GM12878 (cell line): ENCODE measurements around the gene CSPG5. TPM values are rescaled to one million over a fixed set of nuclear protein-coding genes. Genes with fewer than 3 reads are reported as not detected.

Experiments used
- ATAC-seq: fragments of 200-7000 bp; cut with Tn5 transposase; 3 replicates; pipeline ENCODE4 v1.9.1; 2020; ENCODE audit warnings: mild to moderate bottlenecking, moderate library complexity
- BruUV-seq: library from RNA; stranded (reverse); fragments of 400-500 nt; replicated peaks from 2 replicates; lab custom pipeline; 2021; lab: Mats Ljungman, UMichigan
- CTCF ChIA-PET: fragments of 300-600 bp; sonication (Branson Sonifier 250); formaldehyde crosslinking; extraction: SDS; loops from one replicate; lab custom pipeline; 2021; ENCODE audit warnings: inconsistent platforms; lab: Yijun Ruan, JAX
- POLR2A ChIA-PET: fragments of 350-600 bp; formaldehyde crosslinking; extraction: SDS; loops from one replicate; lab custom pipeline; 2021; ENCODE audit warnings: inconsistent platforms; lab: Charles Lee
- RAD21 ChIA-PET: fragments of 300-600 bp; sonication (Branson Sonifier 250); formaldehyde crosslinking; loops from one replicate; lab custom pipeline; 2023; ENCODE audit warnings: antibody characterized with exemption; ENCODE audit not compliant: unreplicated experiment; lab: Charles Lee
- SMC1A ChIA-PET: fragments of 300-600 bp; sonication (Branson Sonifier 250); formaldehyde crosslinking; loops from one replicate; lab custom pipeline; 2023; ENCODE audit not compliant: unreplicated experiment, uncharacterized antibody; lab: Charles Lee
- DNase-seq: peaks from one replicate; pipeline ENCODE4 v3.0.0-alpha.2; 2011; ENCODE audit warnings: low read depth, low spot score
- FAIRE-seq: peaks from 3 replicates; lab custom pipeline; 2011; peaks lifted over from hg19 to GRCh38; lab: Jason Lieb, UNC
- H2AFZ ChIP-seq: 2 replicates; pipeline ENCODE4 v1.6.0; 2011; ENCODE audit warnings: low read depth, low read length, control low read depth; ENCODE audit not compliant: control insufficient read depth
- H3K27ac ChIP-seq: 2 replicates; pipeline ENCODE4 v1.5.1; 2011; ENCODE audit warnings: control low read depth; ENCODE audit not compliant: control insufficient read depth, insufficient read depth
- H3K27me3 ChIP-seq, 2 experiments: replicated peaks in 1 of 2; 2 replicates each; pipeline versions ENCODE4 v1.6.0 to v1.6.1; 2011; ENCODE audit warnings: low read length in 1 of 2; ENCODE audit not compliant: control insufficient read depth in 2 of 2, insufficient read depth in 2 of 2
- H3K36me3 ChIP-seq, 2 experiments: 2 replicates each; pipeline ENCODE4 v1.5.1; 2011; ENCODE audit warnings: low read length in 1 of 2; ENCODE audit not compliant: control insufficient read depth in 2 of 2, insufficient read depth in 2 of 2
- H3K4me1 ChIP-seq: 2 replicates; pipeline ENCODE4 v1.6.1; 2011; ENCODE audit warnings: mild to moderate bottlenecking, low read length, moderate library complexity, mixed read lengths; ENCODE audit not compliant: control insufficient read depth, insufficient read depth
- H3K4me2 ChIP-seq: 2 replicates; pipeline ENCODE4 v1.6.0; 2011; ENCODE audit warnings: control low read depth; ENCODE audit not compliant: control insufficient read depth, insufficient read depth
- H3K4me3 ChIP-seq: fragments of 200-600 bp; sonication (generic); 2 replicates; pipeline ENCODE4 v1.5.1; 2016
- H3K79me2 ChIP-seq: 2 replicates; pipeline ENCODE4 v1.6.0; 2011; ENCODE audit warnings: low read length; ENCODE audit not compliant: control insufficient read depth, insufficient read depth
- H3K9ac ChIP-seq: 2 replicates; pipeline ENCODE4 v1.8.0; 2011; ENCODE audit warnings: low read length, control low read depth, mixed read lengths; ENCODE audit not compliant: control insufficient read depth, insufficient read depth
- H3K9me3 ChIP-seq: replicated peaks from 3 replicates; pipeline ENCODE4 v1.5.1; 2011; ENCODE audit warnings: mild to moderate bottlenecking, low read length; ENCODE audit not compliant: control insufficient read depth, insufficient read depth
- H4K20me1 ChIP-seq: 2 replicates; pipeline ENCODE4 v1.6.0; 2011; ENCODE audit not compliant: control insufficient read depth, insufficient read depth
- BRCA1 ChIP-seq: IDR thresholded peaks from 2 replicates; pipeline ENCODE4 v1.6.1; 2011; ENCODE audit warnings: low read depth, low read length, improper control_type of control experiment
- CREB1 ChIP-seq: IDR thresholded peaks from 2 replicates; pipeline ENCODE4 v1.6.1; 2012; ENCODE audit warnings: low read depth, mild to moderate bottlenecking, inconsistent platforms
- FOXK2 ChIP-seq: fragments of 450-650 bp; IDR thresholded peaks from 2 replicates; pipeline ENCODE4 v1.6.1; 2017; ENCODE audit warnings: mild to moderate bottlenecking, moderate library complexity
- NFYB ChIP-seq: IDR thresholded peaks from 2 replicates; pipeline ENCODE4 v1.6.1; 2011; ENCODE audit warnings: low read depth, mild to moderate bottlenecking, low read length, improper control_type of control experiment, moderate library complexity; ENCODE audit not compliant: insufficient read depth
- NR2F1 ChIP-seq: fragments of 450-650 bp; conservative IDR thresholded peaks from 2 replicates; pipeline ENCODE4 v1.6.1; 2017; ENCODE audit warnings: mild to moderate bottlenecking
- WGBS: methylation state at CpG from one replicate; pipeline ENCODE4 v1.1.6; 2016; ENCODE audit warnings: low lambda C conversion rate; ENCODE audit not compliant: insufficient replicate concordance, insufficient coverage; ENCODE audit errors: missing lambda C conversion rate; 5-methylcytosine and 5-hydroxymethylcytosine counted together
- in situ Hi-C: fragments of 300-500 bp; cut with MboI; formaldehyde crosslinking; loops from 9 replicates; pipeline ENCODE4 v1.14.3; 2018; ENCODE audit warnings: mixed read lengths
- intact Hi-C: fragments of 100-400 bp; cut with micrococcal nuclease; formaldehyde crosslinking; loops from one replicate; pipeline ENCODE4 v1.14.2; 2022; ENCODE audit not compliant: unreplicated experiment
- polyA plus RNA-seq, 11 experiments: library from polyadenylated mRNA; depleted of rRNA in 4 of 11; unstranded in 6 of 11; stranded (reverse) in 5 of 11; fragments of >200 nt; fragmentation: Nextera tagmentation in 4 of 11; fragmentation: Illumina TruSeq in 1 of 11; extraction: Ambion mirVana in 4 of 11; extraction: Trizol in 1 of 11; gene quantifications; 1 replicate in 1 of 11; 2 replicates in 10 of 11; pipeline versions ENCODE4 v1.2.1 to v1.2.3, GENCODE V29; 2011 to 2016; ENCODE audit warnings: inconsistent platforms in 2 of 11, missing spikeins in 2 of 11, low read depth in 1 of 11
- total RNA-seq, 4 experiments: library from RNA; depleted of rRNA in 3 of 4; stranded (reverse); fragments of >200 nt in 3 of 4; fragmentation: Illumina TruSeq in 1 of 4; extraction: Trizol in 1 of 4; gene quantifications; 2 replicates each; pipeline versions ENCODE4 v1.2.1 to v1.2.3, GENCODE V29; 2013 to 2021
- TF ChIP-seq, protein P1 (sequence below): fragments of 450-650 bp; IDR thresholded peaks from 2 replicates; pipeline ENCODE4 v1.6.1; 2018; ENCODE audit warnings: borderline replicate concordance, mild to moderate bottlenecking; ENCODE audit not compliant: partially characterized antibody
- TF ChIP-seq, protein P2 (sequence below): fragments of 450-650 bp; IDR thresholded peaks from 2 replicates; pipeline ENCODE4 v1.6.1; 2014; ENCODE audit warnings: mild to moderate bottlenecking
- TF ChIP-seq, protein P3 (sequence below): fragments of 450-650 bp; IDR thresholded peaks from 2 replicates; pipeline ENCODE4 v1.6.1; 2017; ENCODE audit warnings: mild to moderate bottlenecking, moderate library complexity

The CSPG5 gene
- total and polyA plus RNA-seq, 10 of the 15 experiments (the other 5 are each of a cell fraction or from before 2014, with no cell fraction given): 0.08 to 0.17 TPM; not detected in 8

DNA sequence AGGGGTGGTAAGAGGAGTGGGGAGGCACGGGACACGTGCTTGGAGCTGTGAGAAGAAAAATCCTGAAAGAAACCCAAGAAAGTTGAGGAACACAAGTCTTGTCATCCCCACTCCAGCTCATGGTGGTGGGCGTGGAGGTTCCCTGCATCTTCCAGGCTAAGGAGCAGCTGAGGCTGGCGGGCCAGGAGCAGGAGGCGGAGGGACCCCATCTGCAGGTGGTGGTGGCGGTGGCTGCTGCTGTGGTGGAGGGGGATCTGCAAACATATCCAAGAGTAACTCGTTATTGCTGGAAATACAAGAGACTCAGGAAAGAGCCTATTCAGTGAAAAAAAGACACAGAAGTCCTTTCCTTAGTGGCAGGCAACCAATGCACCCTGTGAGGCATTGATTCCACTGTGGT, 9.4 kb upstream of the CSPG5 start:
- Histone ChIP-seq H3K4me3 (no peak overlapping the region), H4K20me1 (no peaks in the 10 kb centered on the region; the same call in 1 of the 2 replicates), H3K79me2 (no peaks in the 10 kb centered on the region), H3K9me3 (no peaks in the 10 kb centered on the region), H3K4me1 (no peaks in the 10 kb centered on the region), H2AFZ (no peak overlapping the region), H3K9ac (no peak overlapping the region), H3K27me3 (no peaks in the 10 kb centered on the region), H3K4me2 (no peak overlapping the region), H3K27ac (no peak overlapping the region), H3K36me3 (peaks cover 16 to 29% of the 10 kb centered on the region in 2 experiments)
- DNase-seq (no peak), ATAC-seq (no peak), FAIRE-seq (no peak)
- intact Hi-C loops (no loop called here), in situ Hi-C loops (no loop called here)
- TF ChIP-seq, protein P1, sequence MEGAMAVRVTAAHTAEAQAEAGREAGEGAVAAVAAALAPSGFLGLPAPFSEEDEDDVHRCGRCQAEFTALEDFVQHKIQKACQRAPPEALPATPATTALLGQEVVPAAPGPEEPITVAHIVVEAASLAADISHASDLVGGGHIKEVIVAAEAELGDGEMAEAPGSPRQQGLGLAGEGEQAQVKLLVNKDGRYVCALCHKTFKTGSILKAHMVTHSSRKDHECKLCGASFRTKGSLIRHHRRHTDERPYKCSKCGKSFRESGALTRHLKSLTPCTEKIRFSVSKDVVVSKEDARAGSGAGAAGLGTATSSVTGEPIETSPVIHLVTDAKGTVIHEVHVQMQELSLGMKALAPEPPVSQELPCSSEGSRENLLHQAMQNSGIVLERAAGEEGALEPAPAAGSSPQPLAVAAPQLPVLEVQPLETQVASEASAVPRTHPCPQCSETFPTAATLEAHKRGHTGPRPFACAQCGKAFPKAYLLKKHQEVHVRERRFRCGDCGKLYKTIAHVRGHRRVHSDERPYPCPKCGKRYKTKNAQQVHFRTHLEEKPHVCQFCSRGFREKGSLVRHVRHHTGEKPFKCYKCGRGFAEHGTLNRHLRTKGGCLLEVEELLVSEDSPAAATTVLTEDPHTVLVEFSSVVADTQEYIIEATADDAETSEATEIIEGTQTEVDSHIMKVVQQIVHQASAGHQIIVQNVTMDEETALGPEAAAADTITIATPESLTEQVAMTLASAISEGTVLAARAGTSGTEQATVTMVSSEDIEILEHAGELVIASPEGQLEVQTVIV: no peak
- CTCF ChIA-PET: interaction anchor here (2.1 kb wide), 1 partner anchor 66 kb away, joined by 5 read pairs; no protein-coding TSS in a partner anchor
- BruUV-seq: no TSS peak
- POLR2A ChIA-PET: no interaction called here
- RAD21 ChIA-PET: no interaction called here
- SMC1A ChIA-PET: interaction anchor here (1.2 kb wide), 1 partner anchor 15 kb away, joined by 3 read pairs; no protein-coding TSS in a partner anchor
- 97% methylated on average over 7 of the region's 7 CpGs for WGBS

DNA sequence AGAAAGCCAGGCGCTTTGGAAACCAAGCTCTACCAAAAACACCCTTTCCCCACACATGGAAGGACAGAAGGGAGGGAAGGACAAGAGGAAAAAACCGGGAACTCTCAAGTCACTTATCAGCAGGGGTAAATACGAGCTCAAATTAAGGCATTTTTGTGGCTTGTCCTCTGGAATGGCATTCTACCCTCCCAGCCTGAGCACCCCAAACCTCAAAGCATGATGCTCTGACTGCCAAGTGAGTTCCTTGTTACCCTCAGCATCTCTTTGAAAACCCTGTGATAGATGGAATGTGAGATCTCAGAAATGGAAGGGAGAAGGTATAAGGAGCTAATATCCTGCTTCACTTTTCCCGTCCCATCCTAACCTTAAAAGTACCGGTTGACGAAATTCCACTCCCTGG, 8.1 kb upstream of the CSPG5 start:
- in situ Hi-C loops: no loop called here
- FAIRE-seq: no peak
- CTCF ChIA-PET: interaction anchor here (0.7 to 2.1 kb wide), 2 partner anchors 64 to 446 kb away, joined by 4 to 5 read pairs; no protein-coding TSS in a partner anchor
- TF ChIP-seq, protein P2, sequence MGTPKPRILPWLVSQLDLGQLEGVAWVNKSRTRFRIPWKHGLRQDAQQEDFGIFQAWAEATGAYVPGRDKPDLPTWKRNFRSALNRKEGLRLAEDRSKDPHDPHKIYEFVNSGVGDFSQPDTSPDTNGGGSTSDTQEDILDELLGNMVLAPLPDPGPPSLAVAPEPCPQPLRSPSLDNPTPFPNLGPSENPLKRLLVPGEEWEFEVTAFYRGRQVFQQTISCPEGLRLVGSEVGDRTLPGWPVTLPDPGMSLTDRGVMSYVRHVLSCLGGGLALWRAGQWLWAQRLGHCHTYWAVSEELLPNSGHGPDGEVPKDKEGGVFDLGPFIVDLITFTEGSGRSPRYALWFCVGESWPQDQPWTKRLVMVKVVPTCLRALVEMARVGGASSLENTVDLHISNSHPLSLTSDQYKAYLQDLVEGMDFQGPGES: no peak
- TF ChIP-seq FOXK2 (no peak), NR2F1 (no peak), CREB1 (no peak), NFYB (no peak), BRCA1 (no peak)
- TF ChIP-seq, protein P3, sequence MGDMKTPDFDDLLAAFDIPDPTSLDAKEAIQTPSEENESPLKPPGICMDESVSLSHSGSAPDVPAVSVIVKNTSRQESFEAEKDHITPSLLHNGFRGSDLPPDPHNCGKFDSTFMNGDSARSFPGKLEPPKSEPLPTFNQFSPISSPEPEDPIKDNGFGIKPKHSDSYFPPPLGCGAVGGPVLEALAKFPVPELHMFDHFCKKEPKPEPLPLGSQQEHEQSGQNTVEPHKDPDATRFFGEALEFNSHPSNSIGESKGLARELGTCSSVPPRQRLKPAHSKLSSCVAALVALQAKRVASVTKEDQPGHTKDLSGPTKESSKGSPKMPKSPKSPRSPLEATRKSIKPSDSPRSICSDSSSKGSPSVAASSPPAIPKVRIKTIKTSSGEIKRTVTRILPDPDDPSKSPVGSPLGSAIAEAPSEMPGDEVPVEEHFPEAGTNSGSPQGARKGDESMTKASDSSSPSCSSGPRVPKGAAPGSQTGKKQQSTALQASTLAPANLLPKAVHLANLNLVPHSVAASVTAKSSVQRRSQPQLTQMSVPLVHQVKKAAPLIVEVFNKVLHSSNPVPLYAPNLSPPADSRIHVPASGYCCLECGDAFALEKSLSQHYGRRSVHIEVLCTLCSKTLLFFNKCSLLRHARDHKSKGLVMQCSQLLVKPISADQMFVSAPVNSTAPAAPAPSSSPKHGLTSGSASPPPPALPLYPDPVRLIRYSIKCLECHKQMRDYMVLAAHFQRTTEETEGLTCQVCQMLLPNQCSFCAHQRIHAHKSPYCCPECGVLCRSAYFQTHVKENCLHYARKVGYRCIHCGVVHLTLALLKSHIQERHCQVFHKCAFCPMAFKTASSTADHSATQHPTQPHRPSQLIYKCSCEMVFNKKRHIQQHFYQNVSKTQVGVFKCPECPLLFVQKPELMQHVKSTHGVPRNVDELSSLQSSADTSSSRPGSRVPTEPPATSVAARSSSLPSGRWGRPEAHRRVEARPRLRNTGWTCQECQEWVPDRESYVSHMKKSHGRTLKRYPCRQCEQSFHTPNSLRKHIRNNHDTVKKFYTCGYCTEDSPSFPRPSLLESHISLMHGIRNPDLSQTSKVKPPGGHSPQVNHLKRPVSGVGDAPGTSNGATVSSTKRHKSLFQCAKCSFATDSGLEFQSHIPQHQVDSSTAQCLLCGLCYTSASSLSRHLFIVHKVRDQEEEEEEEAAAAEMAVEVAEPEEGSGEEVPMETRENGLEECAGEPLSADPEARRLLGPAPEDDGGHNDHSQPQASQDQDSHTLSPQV: no peak

More for the DNA sequence above, 8.1 kb upstream of the CSPG5 start:
- ChIA-PET RAD21 (no interaction called here), POLR2A (no interaction called here), SMC1A (interaction anchor here (0.7 to 1.8 kb wide), 3 partner anchors 14 to 474 kb away, joined by 3 to 4 read pairs (median 3); no protein-coding TSS in a partner anchor)
- BruUV-seq: no TSS peak
- Histone ChIP-seq H4K20me1 (no peaks in the 10 kb centered on the region; the same call in 1 of the 2 replicates), H3K36me3 (peaks cover 16 to 29% of the 10 kb centered on the region in 2 experiments), H3K4me1 (no peaks in the 10 kb centered on the region), H3K79me2 (no peaks in the 10 kb centered on the region), H3K27me3 (no peaks in the 10 kb centered on the region), H3K4me3 (no peak overlapping the region), H3K9ac (no peak overlapping the region), H3K4me2 (no peak overlapping the region), H3K9me3 (no peaks in the 10 kb centered on the region), H3K27ac (no peak overlapping the region), H2AFZ (no peak overlapping the region)
- 98% methylated on average over 6 of the region's 6 CpGs for whole genome bisulfite sequencing
- ATAC-seq (no peak), DNase-seq (no peak)
- intact Hi-C loops: no loop called here
